NCI-H187 (cell line): ENCODE measurements around the gene TDRD12.
"Not testable (repeated sequence)": the region's sequence is repeated elsewhere in the genome, so short reads cannot be mapped to it uniquely, and the experiment has no call there.

Experiments
- DNase-seq, 2 experiments: peaks; one replicate each; lab custom pipeline; 2025; lab: John Stamatoyannopoulos, UW

TDRD12 gene

GRCh38 chr19:32866564-32867265, 147.1 kb downstream of the TDRD12 start:
- DNase-seq, result no peak

GRCh38 chr19:32867436-32867835, 147.9 kb downstream of the TDRD12 start:
- not testable (repeated sequence) for DNase-seq

GRCh38 chr19:32868206-32868950, 148.8 kb downstream of the TDRD12 start:
- no peak for DNase-seq

GRCh38 chr19:32869369-32869965, 149.9 kb downstream of the TDRD12 start, which contains the start of gene SLC7A9:
Gene SLC7A9 (minus strand): TSS chr19:32869767. CDS start chr19:32868534, 1,233 bp downstream.
- DNase-seq, result no peak

GRCh38 chr19:32869966-32870573, 150.5 kb downstream of the TDRD12 start:
- no peak for DNase-seq

GRCh38 chr19:32870981-32871451, 151.4 kb downstream of the TDRD12 start:
- no peak for DNase-seq

GRCh38 chr19:32872391-32872790, 152.8 kb downstream of the TDRD12 start:
- DNase-seq, result no peak

- DNase-seq, result no peak
Measured at GRCh38 chr19:32873247-32873959, 153.8 kb downstream of the TDRD12 start.

- no peak for DNase-seq
Measured at GRCh38 chr19:32874605-32875004, 155.0 kb downstream of the TDRD12 start.

- no peak for DNase-seq
Measured at GRCh38 chr19:32875428-32875827, 155.9 kb downstream of the TDRD12 start.

GRCh38 chr19:32876236-32876918, 156.8 kb downstream of the TDRD12 start:
- no peak for DNase-seq

GRCh38 chr19:32876919-32877285, 157.3 kb downstream of the TDRD12 start:
- DNase-seq, result no peak
